Liver (tissue), 9 donors: ENCODE data around the gene ZNF585A. TPM values are rescaled to one million over a fixed set of nuclear protein-coding genes. Genes with fewer than 3 reads are reported as not detected.

Experiments
- DNase-seq: peaks from one replicate; pipeline ENCODE4 v3.0.0-alpha.2; 2017; ENCODE audit warnings: low spot score
- H3K27ac ChIP-seq, 2 donors: one replicate each; pipeline ENCODE4 v1.7.0; 2013; ENCODE audit warnings: inconsistent platforms in 2 of 2, low read length in 2 of 2, control low read depth in 1 of 2, low read depth in 1 of 2, mild to moderate bottlenecking in 1 of 2
- H3K27me3 ChIP-seq, 4 donors: one replicate each; pipeline versions ENCODE4 v1.6.1 to v1.7.0; 2013; ENCODE audit warnings: low read length in 3 of 4, inconsistent platforms in 1 of 4, mild to moderate bottlenecking in 1 of 4, moderate library complexity in 1 of 4; ENCODE audit not compliant: control insufficient read depth in 4 of 4, insufficient read depth in 4 of 4
- H3K36me3 ChIP-seq, 4 donors: one replicate each; pipeline versions ENCODE4 v1.6.1 to v1.7.0; 2013; ENCODE audit warnings: low read length in 3 of 4, mild to moderate bottlenecking in 3 of 4, low read depth in 1 of 4, moderate library complexity in 1 of 4; ENCODE audit not compliant: control insufficient read depth in 4 of 4, insufficient read depth in 3 of 4
- H3K4me1 ChIP-seq, 4 donors: one replicate each; pipeline versions ENCODE4 v1.6.1 to v1.7.0; 2013; ENCODE audit warnings: low read length in 3 of 4, mild to moderate bottlenecking in 3 of 4, moderate library complexity in 1 of 4; ENCODE audit not compliant: control insufficient read depth in 4 of 4, insufficient read depth in 4 of 4
- H3K4me3 ChIP-seq, 3 donors: one replicate each; pipeline versions ENCODE4 v1.6.1 to v1.7.0; 2013; ENCODE audit warnings: low read length in 3 of 3, control low read depth in 1 of 3, low read depth in 1 of 3, mild to moderate bottlenecking in 1 of 3
- H3K9ac ChIP-seq, 2 donors: one replicate each; pipeline ENCODE4 v1.7.0; 2013; ENCODE audit warnings: low read length in 2 of 2, mild to moderate bottlenecking in 2 of 2, moderate library complexity in 2 of 2, control low read depth in 1 of 2, low read depth in 1 of 2
- H3K9me3 ChIP-seq, 4 donors: one replicate each; pipeline versions ENCODE4 v1.6.1 to v1.7.0; 2013; ENCODE audit warnings: low read length in 3 of 4; ENCODE audit not compliant: control insufficient read depth in 4 of 4
- EGR1 ChIP-seq, 2 donors: IDR thresholded peaks; 2 replicates each; pipeline ENCODE4 v1.6.1; 2016 to 2018; ENCODE audit warnings: antibody characterized with exemption in 2 of 2, low read depth in 2 of 2
- FOXA1 ChIP-seq: IDR thresholded peaks from 2 replicates; pipeline ENCODE4 v1.6.1; 2016; ENCODE audit warnings: antibody characterized with exemption
- FOXA2 ChIP-seq: IDR thresholded peaks from 2 replicates; pipeline ENCODE4 v1.6.1; 2016; ENCODE audit warnings: antibody characterized with exemption
- GABPA ChIP-seq, 2 donors: IDR thresholded peaks in 1 of 2; conservative IDR thresholded peaks in 1 of 2; 2 replicates each; pipeline ENCODE4 v1.6.1; 2016; ENCODE audit warnings: antibody characterized with exemption in 2 of 2, mild to moderate bottlenecking in 1 of 2, moderate library complexity in 1 of 2
- HNF4A ChIP-seq, 2 donors: conservative IDR thresholded peaks; 2 replicates each; pipeline ENCODE4 v1.6.1; 2016; ENCODE audit warnings: antibody characterized with exemption in 2 of 2, mild to moderate bottlenecking in 2 of 2
- HNF4G ChIP-seq: IDR thresholded peaks from 2 replicates; pipeline ENCODE4 v1.6.1; 2016; ENCODE audit warnings: antibody characterized with exemption
- JUND ChIP-seq, 2 donors: IDR thresholded peaks; 2 replicates each; pipeline ENCODE4 v1.6.1; 2016; ENCODE audit warnings: antibody characterized with exemption in 2 of 2
- NR2F2 ChIP-seq: IDR thresholded peaks from 2 replicates; pipeline ENCODE4 v1.6.1; 2016; ENCODE audit warnings: antibody characterized with exemption
- RAD21 ChIP-seq, 2 donors: IDR thresholded peaks; 2 replicates each; pipeline ENCODE4 v1.6.1; 2016; ENCODE audit warnings: antibody characterized with exemption in 2 of 2, mild to moderate bottlenecking in 2 of 2
- RXRA ChIP-seq, 2 donors: IDR thresholded peaks; 2 replicates each; pipeline ENCODE4 v1.6.1; 2017 to 2018; ENCODE audit warnings: antibody characterized with exemption in 2 of 2, mild to moderate bottlenecking in 1 of 2
- SP1 ChIP-seq: IDR thresholded peaks from 2 replicates; pipeline ENCODE4 v1.6.1; 2018; ENCODE audit warnings: antibody characterized with exemption, mild to moderate bottlenecking
- TAF1 ChIP-seq: conservative IDR thresholded peaks from 2 replicates; pipeline ENCODE4 v1.6.1; 2016; ENCODE audit warnings: antibody characterized with exemption, mild to moderate bottlenecking
- YY1 ChIP-seq: IDR thresholded peaks from 2 replicates; pipeline ENCODE4 v1.6.1; 2016; ENCODE audit warnings: antibody characterized with exemption, mild to moderate bottlenecking
- WGBS: extraction: QIAGEN DNeasy Blood & Tissue Kit; methylation state at CpG from one replicate; pipeline ENCODE4 v1.1.7; 2013; 5-methylcytosine and 5-hydroxymethylcytosine counted together
- polyA plus RNA-seq, 2 donors: library from polyadenylated mRNA; stranded (reverse) in 1 of 2; unstranded in 1 of 2; fragments of 200-250 nt in 1 of 2; fragments of >200 nt in 1 of 2; fragmentation: Nextera tagmentation in 1 of 2; extraction: Ambion mirVana in 1 of 2; gene quantifications; one replicate each; pipeline versions ENCODE4 v1.2.1 to v1.2.3, GENCODE V29; 2013 to 2015
- total RNA-seq, 2 donors: library from RNA; depleted of rRNA; stranded (reverse); fragments of >200 nt; gene quantifications; one replicate each; pipeline ENCODE4 v1.2.3, GENCODE V29; 2014
- TF ChIP-seq, protein P1 (sequence below): IDR thresholded peaks from 2 replicates; pipeline ENCODE4 v1.6.1; 2016; ENCODE audit warnings: antibody characterized with exemption
- TF ChIP-seq, protein P2 (sequence below): fragments of 150-350 bp; IDR thresholded peaks from 2 replicates; pipeline ENCODE4 v1.5.1; 2017; ENCODE audit warnings: improper control_type of control experiment, low read depth, low read length; ENCODE audit not compliant: missing input control
- TF ChIP-seq, protein P3 (sequence below): IDR thresholded peaks from 2 replicates; pipeline ENCODE4 v1.6.1; 2016; ENCODE audit warnings: antibody characterized with exemption, mild to moderate bottlenecking
- TF ChIP-seq, protein P4 (sequence below): IDR thresholded peaks from 2 replicates; pipeline ENCODE4 v1.6.1; 2016; ENCODE audit warnings: antibody characterized with exemption
- TF ChIP-seq, protein P5 (sequence below): IDR thresholded peaks from 2 replicates; pipeline ENCODE4 v1.6.1; 2016; ENCODE audit warnings: antibody characterized with exemption
- donor health status: healthy.
- donor health status: healthy.
- donor health status: healthy.
- donor health status: healthy.
- donor health status: healthy.

ZNF585A gene
- total and polyA plus RNA-seq, 4 donors = 1.9 to 4.2 (median 3.2) TPM

DNA sequence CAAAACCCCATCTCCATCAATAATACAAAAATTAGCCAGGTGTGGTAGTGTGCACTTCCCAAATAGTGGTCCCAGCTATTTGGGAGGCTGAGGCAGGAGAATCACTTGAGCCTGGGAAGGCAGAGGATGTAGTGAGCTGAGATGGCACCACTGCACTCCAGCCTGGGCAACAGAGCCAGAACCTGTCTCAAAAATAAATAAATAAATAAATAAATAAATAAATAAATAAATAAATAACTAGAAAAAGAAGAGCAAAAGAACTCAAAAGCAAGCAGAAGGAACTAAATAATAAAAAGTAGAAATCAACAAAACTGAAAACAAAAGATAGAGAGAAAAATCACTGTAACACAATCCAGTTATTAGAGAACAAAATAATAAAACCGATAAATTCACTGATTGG lies 12.3 kb downstream of the ZNF585A start:
- Histone ChIP-seq H3K4me1 (no peaks in the 10 kb centered on the region), H3K36me3 (peaks cover 10 to 58% (median 53%) of the 10 kb centered on the region in 4 donors), H3K9ac (no peak overlapping the region), H3K4me3 (peak overlapping the region in 2 of 3 donors; percentile 35 to 54), H3K9me3 (peaks cover 42 to 79% (median 46%) of the 10 kb centered on the region in 4 donors), H3K27me3 (no peaks in the 10 kb centered on the region), H3K27ac (no peak overlapping the region)
- DNase-seq = no peak
- WGBS = 96% methylated on average over 1 of the region's 1 CpG
- TF ChIP-seq RXRA (IDR thresholded peaks at IDR 0.05) = no peak
- TF ChIP-seq, protein P1, sequence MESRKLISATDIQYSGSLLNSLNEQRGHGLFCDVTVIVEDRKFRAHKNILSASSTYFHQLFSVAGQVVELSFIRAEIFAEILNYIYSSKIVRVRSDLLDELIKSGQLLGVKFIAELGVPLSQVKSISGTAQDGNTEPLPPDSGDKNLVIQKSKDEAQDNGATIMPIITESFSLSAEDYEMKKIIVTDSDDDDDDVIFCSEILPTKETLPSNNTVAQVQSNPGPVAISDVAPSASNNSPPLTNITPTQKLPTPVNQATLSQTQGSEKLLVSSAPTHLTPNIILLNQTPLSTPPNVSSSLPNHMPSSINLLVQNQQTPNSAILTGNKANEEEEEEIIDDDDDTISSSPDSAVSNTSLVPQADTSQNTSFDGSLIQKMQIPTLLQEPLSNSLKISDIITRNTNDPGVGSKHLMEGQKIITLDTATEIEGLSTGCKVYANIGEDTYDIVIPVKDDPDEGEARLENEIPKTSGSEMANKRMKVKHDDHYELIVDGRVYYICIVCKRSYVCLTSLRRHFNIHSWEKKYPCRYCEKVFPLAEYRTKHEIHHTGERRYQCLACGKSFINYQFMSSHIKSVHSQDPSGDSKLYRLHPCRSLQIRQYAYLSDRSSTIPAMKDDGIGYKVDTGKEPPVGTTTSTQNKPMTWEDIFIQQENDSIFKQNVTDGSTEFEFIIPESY = no peak
- TF ChIP-seq HNF4G = no peak
- TF ChIP-seq FOXA1 = no peak
- no peak for TF ChIP-seq JUND (IDR thresholded peaks at IDR 0.05)
- TF ChIP-seq, protein P2, sequence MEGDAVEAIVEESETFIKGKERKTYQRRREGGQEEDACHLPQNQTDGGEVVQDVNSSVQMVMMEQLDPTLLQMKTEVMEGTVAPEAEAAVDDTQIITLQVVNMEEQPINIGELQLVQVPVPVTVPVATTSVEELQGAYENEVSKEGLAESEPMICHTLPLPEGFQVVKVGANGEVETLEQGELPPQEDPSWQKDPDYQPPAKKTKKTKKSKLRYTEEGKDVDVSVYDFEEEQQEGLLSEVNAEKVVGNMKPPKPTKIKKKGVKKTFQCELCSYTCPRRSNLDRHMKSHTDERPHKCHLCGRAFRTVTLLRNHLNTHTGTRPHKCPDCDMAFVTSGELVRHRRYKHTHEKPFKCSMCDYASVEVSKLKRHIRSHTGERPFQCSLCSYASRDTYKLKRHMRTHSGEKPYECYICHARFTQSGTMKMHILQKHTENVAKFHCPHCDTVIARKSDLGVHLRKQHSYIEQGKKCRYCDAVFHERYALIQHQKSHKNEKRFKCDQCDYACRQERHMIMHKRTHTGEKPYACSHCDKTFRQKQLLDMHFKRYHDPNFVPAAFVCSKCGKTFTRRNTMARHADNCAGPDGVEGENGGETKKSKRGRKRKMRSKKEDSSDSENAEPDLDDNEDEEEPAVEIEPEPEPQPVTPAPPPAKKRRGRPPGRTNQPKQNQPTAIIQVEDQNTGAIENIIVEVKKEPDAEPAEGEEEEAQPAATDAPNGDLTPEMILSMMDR = no peak
- TF ChIP-seq EGR1 (IDR thresholded peaks at IDR 0.05; ENCODE audit: low read depth in 2 of 2) = no peak
- no peak for TF ChIP-seq NR2F2
- TF ChIP-seq GABPA (IDR thresholded peaks at IDR 0.05 in 1 of 2, conservative IDR thresholded peaks at IDR 0.05 in 1 of 2) = no peak
- no peak for TF ChIP-seq SP1
- TF ChIP-seq, protein P3, sequence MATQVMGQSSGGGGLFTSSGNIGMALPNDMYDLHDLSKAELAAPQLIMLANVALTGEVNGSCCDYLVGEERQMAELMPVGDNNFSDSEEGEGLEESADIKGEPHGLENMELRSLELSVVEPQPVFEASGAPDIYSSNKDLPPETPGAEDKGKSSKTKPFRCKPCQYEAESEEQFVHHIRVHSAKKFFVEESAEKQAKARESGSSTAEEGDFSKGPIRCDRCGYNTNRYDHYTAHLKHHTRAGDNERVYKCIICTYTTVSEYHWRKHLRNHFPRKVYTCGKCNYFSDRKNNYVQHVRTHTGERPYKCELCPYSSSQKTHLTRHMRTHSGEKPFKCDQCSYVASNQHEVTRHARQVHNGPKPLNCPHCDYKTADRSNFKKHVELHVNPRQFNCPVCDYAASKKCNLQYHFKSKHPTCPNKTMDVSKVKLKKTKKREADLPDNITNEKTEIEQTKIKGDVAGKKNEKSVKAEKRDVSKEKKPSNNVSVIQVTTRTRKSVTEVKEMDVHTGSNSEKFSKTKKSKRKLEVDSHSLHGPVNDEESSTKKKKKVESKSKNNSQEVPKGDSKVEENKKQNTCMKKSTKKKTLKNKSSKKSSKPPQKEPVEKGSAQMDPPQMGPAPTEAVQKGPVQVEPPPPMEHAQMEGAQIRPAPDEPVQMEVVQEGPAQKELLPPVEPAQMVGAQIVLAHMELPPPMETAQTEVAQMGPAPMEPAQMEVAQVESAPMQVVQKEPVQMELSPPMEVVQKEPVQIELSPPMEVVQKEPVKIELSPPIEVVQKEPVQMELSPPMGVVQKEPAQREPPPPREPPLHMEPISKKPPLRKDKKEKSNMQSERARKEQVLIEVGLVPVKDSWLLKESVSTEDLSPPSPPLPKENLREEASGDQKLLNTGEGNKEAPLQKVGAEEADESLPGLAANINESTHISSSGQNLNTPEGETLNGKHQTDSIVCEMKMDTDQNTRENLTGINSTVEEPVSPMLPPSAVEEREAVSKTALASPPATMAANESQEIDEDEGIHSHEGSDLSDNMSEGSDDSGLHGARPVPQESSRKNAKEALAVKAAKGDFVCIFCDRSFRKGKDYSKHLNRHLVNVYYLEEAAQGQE = no peak
- TF ChIP-seq YY1 = no peak
- TF ChIP-seq, protein P4, sequence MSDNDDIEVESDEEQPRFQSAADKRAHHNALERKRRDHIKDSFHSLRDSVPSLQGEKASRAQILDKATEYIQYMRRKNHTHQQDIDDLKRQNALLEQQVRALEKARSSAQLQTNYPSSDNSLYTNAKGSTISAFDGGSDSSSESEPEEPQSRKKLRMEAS = no peak
- no peak for TF ChIP-seq HNF4A (conservative IDR thresholded peaks at IDR 0.05)
- no peak for TF ChIP-seq RAD21 (IDR thresholded peaks at IDR 0.05)
- TF ChIP-seq, protein P5, sequence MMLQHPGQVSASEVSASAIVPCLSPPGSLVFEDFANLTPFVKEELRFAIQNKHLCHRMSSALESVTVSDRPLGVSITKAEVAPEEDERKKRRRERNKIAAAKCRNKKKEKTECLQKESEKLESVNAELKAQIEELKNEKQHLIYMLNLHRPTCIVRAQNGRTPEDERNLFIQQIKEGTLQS = no peak
- no peak for TF ChIP-seq TAF1
- no peak for TF ChIP-seq FOXA2
